ENCODE results near the gene SEMA3C.

SEMA3C gene

DNA sequence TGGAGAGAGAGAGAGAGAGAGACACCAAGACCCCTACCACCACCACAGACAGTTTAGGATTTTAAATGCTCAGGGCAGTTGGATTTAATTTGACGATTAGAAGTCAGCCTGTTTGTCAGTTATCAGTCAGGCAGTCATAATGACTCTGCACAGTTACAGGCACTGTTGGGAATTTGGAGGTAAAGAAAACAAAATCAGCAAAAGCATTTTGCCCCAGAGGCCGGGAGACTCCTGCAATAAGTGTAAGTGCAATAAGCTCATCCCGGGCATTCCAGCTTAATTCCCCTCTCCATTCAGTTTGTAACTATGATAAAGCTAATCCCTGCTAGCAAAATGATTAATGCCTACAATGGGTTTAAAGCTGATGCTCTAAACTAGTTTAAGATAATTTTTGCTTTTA lies 13.5 kb downstream of the SEMA3C start:
- in situ Hi-C loops (cut with HindIII; ENCODE audit: low sequenced_read_pairs) = loop anchor here (25.0 kb wide), 1 partner anchor 532 kb away; no protein-coding TSS in a partner anchor
- no peak for DNase-seq (ENCODE audit: low read depth)

DNA sequence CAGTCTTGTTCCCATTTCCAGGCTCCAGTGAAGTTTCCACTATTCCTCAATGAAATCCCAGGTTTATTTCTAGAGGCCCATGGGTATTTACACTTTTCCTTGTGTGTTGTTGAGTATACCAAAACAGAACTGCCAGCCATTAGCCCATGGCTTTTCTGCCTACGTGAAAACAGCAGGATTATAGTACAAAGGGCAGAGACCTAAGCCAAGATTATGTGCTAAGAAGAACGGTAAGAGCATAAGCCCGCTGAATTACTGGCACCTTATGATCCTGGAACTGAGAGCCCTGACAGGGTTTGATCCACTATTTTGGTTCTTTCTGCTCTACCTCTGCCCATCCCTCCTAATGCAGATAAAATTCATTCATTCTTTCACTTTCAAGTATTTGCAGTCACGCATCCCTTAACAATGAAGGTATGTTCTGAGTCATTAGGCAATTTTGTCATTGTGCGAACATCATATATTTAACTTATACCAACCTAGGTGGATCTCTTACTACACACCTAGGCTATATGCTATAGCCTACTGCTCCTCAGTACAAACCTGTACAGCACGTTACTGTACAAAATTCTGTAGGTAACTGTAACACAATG lies 16.0 kb downstream of the SEMA3C start:
- TF ChIP-seq, protein P1, sequence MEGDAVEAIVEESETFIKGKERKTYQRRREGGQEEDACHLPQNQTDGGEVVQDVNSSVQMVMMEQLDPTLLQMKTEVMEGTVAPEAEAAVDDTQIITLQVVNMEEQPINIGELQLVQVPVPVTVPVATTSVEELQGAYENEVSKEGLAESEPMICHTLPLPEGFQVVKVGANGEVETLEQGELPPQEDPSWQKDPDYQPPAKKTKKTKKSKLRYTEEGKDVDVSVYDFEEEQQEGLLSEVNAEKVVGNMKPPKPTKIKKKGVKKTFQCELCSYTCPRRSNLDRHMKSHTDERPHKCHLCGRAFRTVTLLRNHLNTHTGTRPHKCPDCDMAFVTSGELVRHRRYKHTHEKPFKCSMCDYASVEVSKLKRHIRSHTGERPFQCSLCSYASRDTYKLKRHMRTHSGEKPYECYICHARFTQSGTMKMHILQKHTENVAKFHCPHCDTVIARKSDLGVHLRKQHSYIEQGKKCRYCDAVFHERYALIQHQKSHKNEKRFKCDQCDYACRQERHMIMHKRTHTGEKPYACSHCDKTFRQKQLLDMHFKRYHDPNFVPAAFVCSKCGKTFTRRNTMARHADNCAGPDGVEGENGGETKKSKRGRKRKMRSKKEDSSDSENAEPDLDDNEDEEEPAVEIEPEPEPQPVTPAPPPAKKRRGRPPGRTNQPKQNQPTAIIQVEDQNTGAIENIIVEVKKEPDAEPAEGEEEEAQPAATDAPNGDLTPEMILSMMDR (IDR thresholded peaks at IDR 0.05; ENCODE audit: low read depth, low read length, missing control alignments) = no peak
- no peak overlapping the region for H3K4me3 ChIP-seq (ENCODE audit: low read depth, low read length)
- DNase-seq (ENCODE audit: low read depth) = no peak
- in situ Hi-C loops (cut with HindIII; ENCODE audit: low sequenced_read_pairs) = loop anchor here (25.0 kb wide), 1 partner anchor 534 kb away; no protein-coding TSS in a partner anchor

More for the DNA sequence above, 13.5 kb downstream of the SEMA3C start:
- TF ChIP-seq, protein P1 (IDR thresholded peaks at IDR 0.05; ENCODE audit: low read depth, low read length, missing control alignments) = no peak
- H3K4me3 ChIP-seq (ENCODE audit: low read depth, low read length) = no peak overlapping the region

DNA sequence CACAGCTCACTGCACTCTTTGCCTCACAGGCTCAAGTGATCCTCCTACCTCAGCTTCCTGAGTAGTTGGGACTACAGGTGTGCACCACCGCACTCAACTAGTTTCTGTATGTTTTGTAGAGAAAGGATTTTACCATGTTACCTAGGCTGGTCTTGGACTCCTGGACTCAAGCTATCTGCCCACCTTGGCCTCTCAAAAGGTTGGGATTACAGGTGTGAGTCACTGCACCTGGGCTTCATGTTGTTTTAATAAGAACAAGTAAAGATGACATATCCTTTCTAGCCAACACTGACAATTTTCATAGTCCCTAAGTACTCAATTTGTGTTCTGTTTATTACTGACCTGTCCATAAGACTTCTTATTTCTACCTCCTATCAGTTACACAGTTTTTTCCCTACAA lies 16.8 kb downstream of the SEMA3C start:
- DNase-seq (ENCODE audit: low read depth) = no peak
- H3K4me3 ChIP-seq (ENCODE audit: low read depth, low read length) = no peak overlapping the region
- in situ Hi-C loops (cut with HindIII; ENCODE audit: low sequenced_read_pairs) = loop anchor here (25.0 kb wide), 1 partner anchor 535 kb away; no protein-coding TSS in a partner anchor
- TF ChIP-seq, protein P1 (IDR thresholded peaks at IDR 0.05; ENCODE audit: low read depth, low read length, missing control alignments) = no peak

DNA sequence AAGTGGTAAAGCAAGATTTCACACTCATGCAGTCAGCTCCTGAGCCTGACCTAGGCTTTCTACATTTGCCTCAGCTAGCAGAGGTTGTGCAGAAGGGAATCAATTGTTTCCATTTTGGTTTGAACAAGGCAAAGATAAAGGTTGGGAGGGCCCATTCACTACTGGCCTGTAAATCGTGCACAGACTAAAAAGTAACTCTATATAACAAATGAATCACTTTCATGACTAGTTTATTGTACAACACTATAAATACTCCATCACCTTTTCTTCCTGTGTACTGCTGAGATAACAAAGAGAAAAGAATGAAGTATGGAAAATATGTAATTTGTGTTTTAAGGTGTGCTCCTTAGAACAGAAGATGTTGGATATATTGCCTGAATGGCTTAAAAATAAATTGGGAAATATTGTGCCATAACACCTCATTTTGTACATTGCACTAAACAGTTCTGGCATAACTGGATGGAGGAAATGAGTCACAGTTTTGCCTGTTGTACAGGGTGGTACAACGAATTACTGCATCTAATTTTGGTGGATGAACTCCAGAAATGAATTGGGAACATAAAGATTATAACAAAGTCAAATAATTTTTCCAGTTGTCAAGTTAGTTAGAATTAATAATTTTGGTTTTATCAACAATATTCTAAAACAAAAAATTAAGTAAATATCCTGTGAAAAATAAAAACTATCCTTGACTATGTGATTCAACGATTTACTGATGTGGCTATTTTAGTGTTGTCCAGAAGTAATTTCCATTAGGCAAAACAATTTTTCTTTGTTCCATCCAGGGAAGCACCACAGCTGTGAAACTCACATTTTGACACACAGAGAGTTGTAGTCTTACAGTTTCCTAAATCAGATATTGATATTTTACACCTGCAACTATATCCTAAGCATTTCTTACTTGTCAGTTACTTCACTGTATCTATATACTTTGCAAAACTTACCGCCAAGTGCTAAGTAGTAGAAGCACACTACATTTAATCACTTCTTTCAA lies 18.0 kb downstream of the SEMA3C start:
- DNase-seq (ENCODE audit: low read depth) = peak; percentile 69
- TF ChIP-seq, protein P1 (IDR thresholded peaks at IDR 0.05; ENCODE audit: low read depth, low read length, missing control alignments) = no peak
- in situ Hi-C loops (cut with HindIII; ENCODE audit: low sequenced_read_pairs) = loop anchor here (25.0 kb wide), 1 partner anchor 536 kb away; no protein-coding TSS in a partner anchor

DNA sequence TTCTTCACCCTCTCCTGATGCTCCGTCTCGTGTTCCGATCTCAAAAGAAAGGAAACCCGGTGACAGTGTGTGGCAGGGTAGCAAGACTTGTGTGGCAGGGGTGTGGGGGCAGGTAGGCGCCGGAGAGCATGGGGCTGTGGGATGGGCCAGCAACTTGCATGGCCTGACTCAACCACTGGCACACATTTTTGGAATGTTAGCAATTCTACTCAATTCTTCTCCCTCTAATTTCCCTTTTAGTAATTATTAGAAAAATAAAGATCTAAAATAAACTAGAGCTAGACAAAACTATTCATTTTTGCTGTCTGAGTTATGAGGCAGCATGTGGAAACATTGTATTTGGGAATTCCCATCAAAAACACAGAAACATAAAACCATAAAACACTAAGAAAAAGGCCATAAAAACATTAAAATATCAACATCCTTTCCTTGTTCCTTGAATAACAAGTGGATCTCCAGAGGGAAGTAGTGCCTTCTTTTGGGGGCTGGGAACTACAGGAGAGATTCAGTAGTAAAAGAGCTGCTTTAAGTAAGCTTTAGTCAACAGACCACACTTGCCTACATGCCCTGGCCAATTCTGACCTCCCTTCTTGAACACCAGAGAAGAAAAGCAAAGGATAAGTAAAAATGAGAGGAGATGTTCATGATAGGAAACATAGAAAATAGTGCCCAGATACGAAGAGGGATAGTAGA lies 21.8 kb downstream of the SEMA3C start:
- H3K4me3 ChIP-seq (ENCODE audit: low read depth, low read length) = no peak overlapping the region
- DNase-seq (ENCODE audit: low read depth) = no peak
- in situ Hi-C loops (cut with HindIII; ENCODE audit: low sequenced_read_pairs) = no loop called here
- TF ChIP-seq, protein P1 (IDR thresholded peaks at IDR 0.05; ENCODE audit: low read depth, low read length, missing control alignments) = no peak

More for the DNA sequence above, 18.0 kb downstream of the SEMA3C start:
- no peak overlapping the region for H3K4me3 ChIP-seq (ENCODE audit: low read depth, low read length)

DNA sequence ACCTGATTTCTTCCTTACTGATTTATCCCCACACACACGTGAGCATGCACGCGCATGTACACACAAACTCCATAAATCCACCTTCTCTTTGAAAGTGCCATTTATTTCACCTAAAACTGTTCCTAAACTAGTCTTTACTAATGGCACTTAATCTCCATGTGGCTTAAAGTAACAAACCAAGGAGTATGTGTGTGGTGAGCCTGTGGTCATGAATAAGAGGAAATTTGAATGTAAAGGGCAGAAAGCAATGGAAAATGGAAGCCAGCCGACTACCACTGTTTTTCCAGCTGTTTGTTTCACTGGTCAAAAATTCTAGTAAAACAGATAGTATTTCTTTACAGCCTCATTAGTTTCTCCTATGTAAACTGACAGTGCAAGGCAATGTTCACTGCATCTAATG lies 23.8 kb downstream of the SEMA3C start:
- H3K4me3 ChIP-seq (ENCODE audit: low read depth, low read length) = no peak overlapping the region
- in situ Hi-C loops (cut with HindIII; ENCODE audit: low sequenced_read_pairs) = no loop called here
- DNase-seq (ENCODE audit: low read depth) = peak; percentile 66
- TF ChIP-seq, protein P1 (IDR thresholded peaks at IDR 0.05; ENCODE audit: low read depth, low read length, missing control alignments) = no peak

All from astrocyte of the cerebellum (primary cell).